Measurements from ENCODE around the gene GNAL.

The GNAL gene

GRCh38 chr18:11842562-11842961, 153.5 kb downstream of the GNAL start:
- TF ChIP-seq EZH2phosphoT487 (IDR thresholded peaks at IDR 0.05; ENCODE audit: borderline replicate concordance, low read length) (no peak), CTCF (IDR thresholded peaks at IDR 0.05; ENCODE audit: low read depth, low read length, poor library complexity, severe bottlenecking) (no peak)
- Histone ChIP-seq H3K4me3 (ENCODE audit: low read length) (no peak overlapping the region), H3K79me2 (ENCODE audit: control insufficient read depth, low read length) (no peaks in the 10 kb centered on the region), H3F3A (ENCODE audit: control insufficient read depth, insufficient read depth) (peaks cover 3% of the 10 kb centered on the region; the same call in 1 of the 2 replicates), H4K20me1 (ENCODE audit: control insufficient read depth, insufficient read depth, low read depth, low read length) (no peaks in the 10 kb centered on the region), H3K4me1 (ENCODE audit: control insufficient read depth, low read length) (no peaks in the 10 kb centered on the region), H3K9me3 (ENCODE audit: control insufficient read depth, insufficient read depth, low read length) (no peaks in the 10 kb centered on the region), H3K9me2 (replicated peaks; ENCODE audit: control insufficient read depth, low read length) (no peaks in the 10 kb centered on the region), H3K36me3 (ENCODE audit: control insufficient read depth, low read length) (no peaks in the 10 kb centered on the region), H3K27ac (ENCODE audit: low read depth, low read length) (no peak overlapping the region), H3K4me2 (ENCODE audit: low read length) (no peak overlapping the region), H3K27me3 (ENCODE audit: control insufficient read depth, low read length) (no peaks in the 10 kb centered on the region)

- Histone ChIP-seq H3F3A (ENCODE audit: control insufficient read depth, insufficient read depth) (peaks cover 3% of the 10 kb centered on the region; the same call in 1 of the 2 replicates), H3K27me3 (ENCODE audit: control insufficient read depth, low read length) (no peaks in the 10 kb centered on the region), H3K27ac (ENCODE audit: low read depth, low read length) (no peak overlapping the region), H3K4me2 (ENCODE audit: low read length) (no peak overlapping the region), H3K4me3 (ENCODE audit: low read length) (no peak overlapping the region), H3K36me3 (ENCODE audit: control insufficient read depth, low read length) (no peaks in the 10 kb centered on the region), H3K4me1 (ENCODE audit: control insufficient read depth, low read length) (no peaks in the 10 kb centered on the region; the same call in 1 of the 2 replicates), H3K9me2 (replicated peaks; ENCODE audit: control insufficient read depth, low read length) (no peaks in the 10 kb centered on the region), H3K9me3 (ENCODE audit: control insufficient read depth, insufficient read depth, low read length) (no peaks in the 10 kb centered on the region), H4K20me1 (ENCODE audit: control insufficient read depth, insufficient read depth, low read depth, low read length) (no peaks in the 10 kb centered on the region), H3K79me2 (ENCODE audit: control insufficient read depth, low read length) (no peaks in the 10 kb centered on the region)
- TF ChIP-seq CTCF (IDR thresholded peaks at IDR 0.05; ENCODE audit: low read depth, low read length, poor library complexity, severe bottlenecking) (no peak), EZH2phosphoT487 (IDR thresholded peaks at IDR 0.05; ENCODE audit: borderline replicate concordance, low read length) (no peak)
Observed at GRCh38 chr18:11844436-11844835, 155.4 kb downstream of the GNAL start.

GRCh38 chr18:11845654-11846053, 156.6 kb downstream of the GNAL start:
- Histone ChIP-seq H3F3A (ENCODE audit: control insufficient read depth, insufficient read depth) (peaks cover 3% of the 10 kb centered on the region; the same call in 1 of the 2 replicates), H3K9me2 (replicated peaks; ENCODE audit: control insufficient read depth, low read length) (no peaks in the 10 kb centered on the region), H4K20me1 (ENCODE audit: control insufficient read depth, insufficient read depth, low read depth, low read length) (no peaks in the 10 kb centered on the region), H3K9me3 (ENCODE audit: control insufficient read depth, insufficient read depth, low read length) (no peaks in the 10 kb centered on the region), H3K36me3 (ENCODE audit: control insufficient read depth, low read length) (no peaks in the 10 kb centered on the region), H3K4me3 (ENCODE audit: low read length) (no peak overlapping the region), H3K27me3 (ENCODE audit: control insufficient read depth, low read length) (no peaks in the 10 kb centered on the region), H3K4me2 (ENCODE audit: low read length) (no peak overlapping the region), H3K79me2 (ENCODE audit: control insufficient read depth, low read length) (no peaks in the 10 kb centered on the region), H3K27ac (ENCODE audit: low read depth, low read length) (no peak overlapping the region), H3K4me1 (ENCODE audit: control insufficient read depth, low read length) (peaks cover 12% of the 10 kb centered on the region)
- TF ChIP-seq EZH2phosphoT487 (IDR thresholded peaks at IDR 0.05; ENCODE audit: borderline replicate concordance, low read length), result no peak
- TF ChIP-seq CTCF (IDR thresholded peaks at IDR 0.05; ENCODE audit: low read depth, low read length, poor library complexity, severe bottlenecking), result no peak

All from DOHH2 (cell line).